HG03558 (cell line): ENCODE measurements around the gene KLHL7.
"Not testable (repeated sequence)": the region's sequence is repeated elsewhere in the genome, so short reads cannot be mapped to it uniquely, and the experiment has no call there.

Experiments used
- ATAC-seq: cut with Tn5 transposase; IDR thresholded peaks from one replicate; pipeline ENCODE4 v1.9.1; 2021; ENCODE audit warnings: moderate number of reproducible peaks; ENCODE audit not compliant: unreplicated experiment; ENCODE audit errors: extremely low read depth

Gene KLHL7

GRCh38 chr7:23211589-23211988, 106.0 kb downstream of the KLHL7 start:
- no peak for ATAC-seq

- ATAC-seq: no peak
These were observed 106.8 kb downstream of the KLHL7 start for GRCh38 chr7:23212395-23212794.

- no peak for ATAC-seq
These were observed 107.3 kb downstream of the KLHL7 start for GRCh38 chr7:23212841-23213240.

GRCh38 chr7:23213755-23214154, 108.2 kb downstream of the KLHL7 start:
- no peak for ATAC-seq

- no peak for ATAC-seq
These were observed 108.8 kb downstream of the KLHL7 start for GRCh38 chr7:23214423-23214822.

GRCh38 chr7:23214938-23215337, 109.4 kb downstream of the KLHL7 start:
- ATAC-seq: no peak

- ATAC-seq: no peak
These were observed 110.4 kb downstream of the KLHL7 start for GRCh38 chr7:23216021-23216420.

GRCh38 chr7:23218196-23218595, 112.6 kb downstream of the KLHL7 start:
- no peak for ATAC-seq

GRCh38 chr7:23220690-23221305, 115.2 kb downstream of the KLHL7 start:
- no peak for ATAC-seq

GRCh38 chr7:23222439-23223030, 117.0 kb downstream of the KLHL7 start:
- ATAC-seq: no peak

GRCh38 chr7:23224364-23224763, 118.8 kb downstream of the KLHL7 start:
- not testable (repeated sequence) for ATAC-seq

GRCh38 chr7:23226844-23227450, 121.4 kb downstream of the KLHL7 start:
- ATAC-seq: no peak
